Kidney capillary endothelial cell (primary cell): Measurements from ENCODE around the gene GKN1.

Experiments
- DNase-seq: peaks from one replicate; pipeline ENCODE4 v3.0.0-alpha.2; 2018; ENCODE audit warnings: low spot score

The GKN1 gene

DNA sequence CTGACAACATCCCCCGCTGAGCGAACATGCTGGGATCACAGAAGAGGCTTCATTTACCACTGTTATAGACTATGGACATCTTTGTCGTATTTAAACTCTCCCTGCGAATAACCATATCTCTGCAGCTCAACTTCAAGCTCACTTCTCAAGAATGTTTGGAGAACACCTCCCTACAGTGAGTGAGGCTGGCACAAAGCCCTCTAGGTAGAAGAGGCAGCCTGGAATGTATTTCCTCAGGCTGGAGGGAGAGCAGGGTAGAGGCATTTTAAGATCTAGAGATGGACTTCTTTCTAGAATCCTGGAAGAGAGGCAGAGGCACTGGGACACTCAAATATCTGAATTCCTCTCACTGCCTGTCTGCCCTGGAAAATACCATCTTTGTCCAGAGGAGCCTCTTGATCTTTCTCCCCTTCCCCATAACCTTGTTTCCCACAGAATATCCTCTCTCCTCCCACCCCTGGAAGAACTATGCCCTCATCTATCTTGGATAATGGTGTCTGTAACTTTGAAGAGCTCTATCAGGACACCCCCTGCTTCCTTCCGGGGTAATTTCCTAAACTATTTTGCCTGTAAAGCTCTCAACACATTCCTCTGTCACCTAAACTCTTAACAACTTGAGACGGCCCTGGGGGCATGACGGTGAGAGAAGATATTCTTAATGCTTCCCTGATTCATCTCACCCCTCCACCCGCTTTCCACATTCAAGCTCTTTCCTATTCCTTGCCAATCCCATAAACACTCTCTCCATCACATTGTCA, 36.2 kb downstream of the GKN1 start:
- DNase-seq = no peak

DNA sequence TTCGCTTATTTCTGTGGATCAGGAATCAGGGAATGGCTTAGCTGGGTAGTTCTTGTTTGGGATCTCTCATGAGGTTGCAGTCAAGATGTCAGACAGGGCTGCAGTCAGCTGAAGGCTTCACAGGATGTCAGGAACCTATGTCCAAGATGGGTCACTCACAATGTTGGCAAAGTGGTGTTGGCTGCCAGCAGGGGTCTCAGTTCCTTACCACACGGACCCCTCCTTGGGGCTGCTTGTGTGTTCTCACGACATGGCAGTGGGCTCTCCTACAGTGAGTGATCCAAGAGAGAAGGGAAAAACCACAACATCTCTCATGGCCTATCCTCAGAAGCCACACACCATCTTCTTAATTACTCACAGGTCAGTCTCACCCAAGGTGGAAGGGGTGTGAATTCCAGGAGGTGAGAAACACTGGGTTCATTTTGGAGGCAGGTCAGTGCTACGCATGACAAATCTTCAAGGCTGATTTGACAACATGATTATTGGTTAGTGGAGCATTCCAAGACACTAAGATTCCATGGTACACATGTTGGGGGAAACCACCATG, 37.2 kb downstream of the GKN1 start:
- DNase-seq = no peak

DNA sequence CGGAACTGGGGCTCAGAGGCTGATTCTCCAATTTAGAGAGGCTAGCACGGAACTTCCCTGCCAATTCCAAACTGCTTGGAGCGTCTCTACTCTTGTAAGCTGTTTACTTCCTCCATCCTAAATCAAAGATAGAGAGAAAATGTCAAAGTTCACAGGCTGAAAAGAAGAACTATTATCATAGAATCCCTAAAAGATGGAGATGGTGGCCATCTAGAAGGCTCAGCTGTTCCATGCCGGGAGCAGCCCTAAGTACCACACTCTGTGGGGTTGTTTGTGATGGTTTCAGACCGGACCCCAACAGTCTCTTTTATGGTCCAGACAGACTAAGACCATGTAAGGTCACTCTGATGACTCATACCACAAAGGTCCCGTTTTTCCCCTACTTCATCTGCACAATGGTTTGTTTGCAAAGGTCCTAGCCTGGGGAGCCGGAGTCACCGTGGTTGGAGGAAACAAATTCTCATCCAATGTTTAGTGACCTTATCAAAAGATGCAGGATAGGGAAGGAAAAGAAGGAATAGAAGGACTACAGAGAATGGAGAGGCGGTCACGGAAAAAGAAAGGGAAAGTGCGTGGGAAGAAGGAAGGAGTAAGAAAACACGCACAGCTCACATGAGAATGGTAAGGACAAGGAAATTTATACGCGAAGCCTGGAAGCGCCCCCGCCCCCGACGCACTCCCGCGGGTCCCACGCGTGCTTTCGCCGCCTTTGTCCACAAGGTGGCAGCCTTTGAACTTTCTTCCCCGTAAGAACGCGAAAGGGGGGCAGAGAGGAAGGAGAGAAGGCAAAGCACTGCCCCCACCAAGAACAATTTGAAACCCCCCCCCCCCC, 38.1 kb downstream of the GKN1 start:
- DNase-seq = peak; percentile 48

GRCh38 chr2:69013142-69013839, 38.9 kb downstream of the GKN1 start, which contains the start of gene ANTXR1:
Gene ANTXR1 (plus strand): TSS chr2:69013179. CDS start chr2:69013500, 321 bp downstream.
- DNase-seq = no peak

GRCh38 chr2:69013840-69014821, 39.7 kb downstream of the GKN1 start:
- DNase-seq = peak; percentile 25

DNA sequence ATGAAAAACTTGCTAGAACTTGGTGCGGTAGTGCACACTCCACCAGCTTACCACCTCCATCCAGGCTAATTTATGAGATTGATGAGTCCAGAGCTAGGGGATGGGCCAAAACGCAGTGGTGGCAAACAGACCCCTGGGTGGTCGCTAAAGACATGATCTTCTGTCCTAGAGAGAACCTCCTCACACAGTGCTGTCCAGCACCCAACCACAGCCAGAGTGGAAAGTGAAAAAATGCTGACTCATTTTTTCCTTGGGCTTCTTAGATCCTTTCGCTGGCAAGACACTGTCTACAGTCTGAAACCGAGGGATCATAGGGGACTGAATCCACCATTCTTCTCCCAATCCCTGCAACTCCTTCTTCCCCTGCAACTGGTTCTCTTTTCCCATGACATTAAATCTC, 42.6 kb downstream of the GKN1 start:
- DNase-seq = no peak

- DNase-seq = no peak
These were observed 43.4 kb downstream of the GKN1 start for GRCh38 chr2:69017835-69018234.

- no peak for DNase-seq
These were observed 44.3 kb downstream of the GKN1 start for GRCh38 chr2:69018678-69019095.

GRCh38 chr2:69020496-69021426, 46.3 kb downstream of the GKN1 start:
- DNase-seq = no peak

DNA sequence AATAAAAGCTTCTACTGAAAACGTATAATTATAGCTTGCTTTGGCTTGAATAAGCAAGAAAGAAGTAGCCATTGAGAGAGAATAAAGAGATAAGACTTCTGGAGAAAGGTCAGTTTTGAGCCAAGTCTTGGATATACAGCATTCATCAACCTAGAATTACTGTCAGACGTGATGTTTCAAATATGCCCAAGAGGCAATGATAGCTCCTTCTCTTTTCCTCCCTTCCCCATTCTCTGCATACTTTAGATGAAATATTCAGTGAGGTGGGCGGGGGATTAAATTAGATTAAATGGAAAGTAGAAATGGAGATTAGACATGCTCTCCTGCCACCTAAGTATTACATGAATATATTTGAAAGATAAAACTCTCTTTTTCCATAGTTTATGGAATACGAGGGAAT, 47.3 kb downstream of the GKN1 start:
- no peak for DNase-seq

DNA sequence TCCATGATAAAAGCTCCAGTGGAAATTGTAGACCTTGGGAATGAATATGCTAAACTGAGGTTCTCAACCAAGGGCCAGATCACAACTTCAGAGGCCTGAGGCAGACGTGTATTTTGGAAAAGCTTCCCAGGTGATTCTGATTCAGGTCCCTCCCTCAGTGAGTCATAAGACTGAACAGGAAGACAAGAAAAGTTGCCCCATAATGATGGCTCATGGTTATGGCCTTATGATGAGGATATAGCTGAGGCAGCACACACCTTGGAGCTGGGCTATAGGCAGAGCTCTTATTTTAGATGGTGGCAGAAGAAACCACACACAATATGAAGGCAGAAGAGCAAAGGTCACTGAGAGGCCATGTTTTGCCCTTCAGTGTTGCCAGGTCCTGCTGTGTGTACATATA, 48.1 kb downstream of the GKN1 start:
- no peak for DNase-seq

DNA sequence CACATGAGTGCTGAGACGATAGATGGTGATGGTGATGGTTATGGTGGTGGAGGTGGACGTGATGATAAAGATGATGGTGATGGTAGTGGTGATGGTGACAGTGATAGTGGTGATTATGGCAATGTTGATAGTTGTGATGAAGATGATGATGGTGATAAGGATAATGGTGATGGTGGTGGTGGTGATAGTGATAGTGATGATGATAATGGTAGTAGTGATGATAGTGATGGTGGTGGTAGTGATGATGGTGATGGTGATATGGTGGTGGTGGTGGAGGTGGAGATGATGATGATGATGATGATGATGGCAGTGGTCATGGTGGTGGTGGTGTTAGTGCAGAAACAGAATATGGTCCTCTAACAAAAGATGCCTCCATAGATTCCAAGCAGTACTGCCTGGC, 48.8 kb downstream of the GKN1 start:
- no peak for DNase-seq

- peak; percentile 84 for DNase-seq
These were observed 51.6 kb downstream of the GKN1 start for GRCh38 chr2:69026026-69026425.

- DNase-seq = no peak
These were observed 52.4 kb downstream of the GKN1 start for GRCh38 chr2:69026691-69027459.
